GM12891 (cell line): ENCODE data around the gene SPCS2.

ENCODE experiments used
- PAX5 ChIP-seq: IDR thresholded peaks from 2 replicates; pipeline ENCODE4 v1.6.1; 2011; ENCODE audit warnings: low read length, moderate library complexity, mild to moderate bottlenecking; ENCODE audit not compliant: insufficient read depth, severe bottlenecking
- POLR2A ChIP-seq: IDR thresholded peaks from 2 replicates; pipeline ENCODE4 v1.6.1; 2011; ENCODE audit warnings: low read depth, low read length, control low read depth
- POLR2AphosphoS5 ChIP-seq: IDR thresholded peaks from 2 replicates; pipeline ENCODE4 v1.6.1; 2011; ENCODE audit warnings: low read depth, low read length, control low read depth
- POU2F2 ChIP-seq: IDR thresholded peaks from 2 replicates; pipeline ENCODE4 v1.6.1; 2011; ENCODE audit warnings: low read depth, mild to moderate bottlenecking, control low read depth, low read length, moderate library complexity
- SPI1 ChIP-seq: IDR thresholded peaks from 2 replicates; pipeline ENCODE4 v1.6.1; 2011; ENCODE audit warnings: low read depth, low read length, control low read depth
- TAF1 ChIP-seq: IDR thresholded peaks from 2 replicates; pipeline ENCODE4 v1.6.1; 2011; ENCODE audit warnings: low read depth, low read length, control low read depth

DNA sequence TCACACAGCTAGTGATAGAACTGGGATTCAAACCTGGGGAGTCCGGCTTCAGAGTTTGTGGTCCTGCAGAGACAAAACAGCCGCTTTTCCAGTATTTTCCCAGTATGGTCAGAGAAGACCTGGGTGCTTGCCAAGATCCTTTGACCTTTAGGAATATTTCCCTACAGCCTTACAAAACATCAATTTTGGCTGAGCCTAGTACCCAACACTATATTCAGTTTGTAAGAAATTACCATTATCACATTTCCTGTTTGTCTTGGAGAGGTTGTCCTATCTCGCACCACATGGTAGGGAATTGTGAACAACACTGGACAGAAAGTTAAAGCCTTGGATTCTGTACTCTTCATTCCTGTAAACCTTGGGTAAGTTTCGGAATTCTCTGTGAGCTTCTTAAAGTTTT is 29.0 kb downstream of the SPCS2 start:
- no peak for TF ChIP-seq POLR2A
- no peak for TF ChIP-seq POLR2AphosphoS5
- no peak for TF ChIP-seq POU2F2
- TF ChIP-seq TAF1, result no peak
- no peak for TF ChIP-seq SPI1
- no peak for TF ChIP-seq PAX5
